Testis (tissue), 3 donors: Measurements from ENCODE around the gene HMCN2. TPM values are rescaled to one million over a fixed set of nuclear protein-coding genes. Genes with fewer than 3 reads are reported as not detected.

Experiments used
- DNase-seq: peaks from one replicate; pipeline ENCODE4 v3.0.0-alpha.2; 2019
- H3K27ac ChIP-seq, 2 donors: fragments of 200-600 bp; sonication (generic); one replicate each; pipeline ENCODE4 v1.5.1; 2019
- H3K27me3 ChIP-seq: fragments of 200-600 bp; sonication (generic); one replicate; pipeline ENCODE4 v1.5.1; 2019
- H3K36me3 ChIP-seq: fragments of 200-600 bp; sonication (generic); one replicate; pipeline ENCODE4 v1.5.1; 2017; ENCODE audit warnings: low read depth; ENCODE audit errors: missing control alignments
- H3K4me1 ChIP-seq: fragments of 200-600 bp; sonication (generic); one replicate; pipeline ENCODE4 v1.5.1; 2019
- H3K4me3 ChIP-seq, 2 donors: fragments of 200-600 bp; sonication (generic); one replicate each; pipeline ENCODE4 v1.5.1; 2017 to 2019
- H3K9me3 ChIP-seq: fragments of 200-600 bp; sonication (generic); one replicate; pipeline ENCODE4 v1.5.1; 2017
- POLR2A ChIP-seq: fragments of 450-650 bp; IDR thresholded peaks from one replicate; pipeline ENCODE4 v1.6.1; 2017; ENCODE audit warnings: antibody characterized with exemption, mild to moderate bottlenecking, moderate library complexity
- WGBS, 2 donors: methylation state at CpG; one replicate each; pipeline ENCODE4 v1.1.5; 2018; 5-methylcytosine and 5-hydroxymethylcytosine counted together
- intact Hi-C: fragments of 100-400 bp; cut with DNase I; formaldehyde crosslinking; loops from one replicate; pipeline ENCODE4 v1.15.1; 2023; ENCODE audit warnings: low total_unique reads
- polyA plus RNA-seq: library from polyadenylated mRNA; stranded (reverse); fragments of 350-450 nt; fragmentation: Illumina TruSeq; extraction: RNeasy Lipid Tissue Mini Kit (QIAGEN cat#74804); gene quantifications from one replicate; pipeline ENCODE4 v1.2.3, GENCODE V29; 2014; ENCODE audit warnings: low read depth, low replicate concordance; ENCODE audit not compliant: insufficient read depth
- total RNA-seq, 2 donors: library from RNA; depleted of rRNA; stranded (reverse); fragments of >200 nt; gene quantifications; one replicate each; pipeline ENCODE4 v1.2.3, GENCODE V29; 2016
- TF ChIP-seq, protein P1 (sequence below), 3 experiments: fragments of 450-650 bp in 2 of 3; fragments of 200-600 bp in 1 of 3; sonication (generic) in 1 of 3; IDR thresholded peaks; one replicate each; pipeline ENCODE4 v1.5.1; 2016 to 2019; ENCODE audit warnings: antibody characterized with exemption in 3 of 3, mild to moderate bottlenecking in 2 of 3, moderate library complexity in 1 of 3

HMCN2 gene
- total and polyA plus RNA-seq, 3 donors from 2014 or later, result 10.2 to 17.7 (median 15.5) TPM

DNA sequence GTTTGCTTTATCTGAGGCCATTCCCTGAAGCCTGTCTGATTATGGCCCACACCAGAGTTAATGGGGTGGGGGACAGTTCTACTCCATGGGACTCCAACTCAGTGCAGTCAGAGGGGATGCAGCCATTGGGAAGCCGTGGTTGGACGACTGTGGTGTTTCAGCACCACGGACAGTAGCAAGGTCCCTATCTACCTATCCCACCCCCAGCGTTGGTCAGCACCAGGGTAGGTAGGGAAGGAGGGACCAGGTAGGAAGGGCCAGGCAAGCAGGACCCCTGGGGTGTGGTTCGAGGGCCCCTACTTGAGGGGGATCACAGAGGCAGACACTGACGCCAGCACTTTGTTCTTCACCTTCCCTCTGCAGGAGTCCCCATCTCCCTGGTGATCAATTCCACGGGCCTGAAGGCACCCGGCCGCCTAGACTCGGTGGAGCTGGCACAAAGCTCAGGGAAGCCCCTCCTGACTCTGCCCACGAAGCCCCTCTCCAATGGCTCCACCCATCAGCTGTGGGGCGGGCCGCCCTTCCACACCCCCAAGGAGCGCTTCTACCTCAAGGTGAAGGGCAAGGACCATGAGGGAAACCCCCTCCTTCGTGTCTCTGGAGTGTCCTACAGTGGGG is 33.2 kb downstream of the HMCN2 start:
- no peak for DNase-seq
- H3K27me3 ChIP-seq, result no peaks in the 10 kb centered on the region
- H3K4me1 ChIP-seq, result no peaks in the 10 kb centered on the region
- TF ChIP-seq, protein P1, sequence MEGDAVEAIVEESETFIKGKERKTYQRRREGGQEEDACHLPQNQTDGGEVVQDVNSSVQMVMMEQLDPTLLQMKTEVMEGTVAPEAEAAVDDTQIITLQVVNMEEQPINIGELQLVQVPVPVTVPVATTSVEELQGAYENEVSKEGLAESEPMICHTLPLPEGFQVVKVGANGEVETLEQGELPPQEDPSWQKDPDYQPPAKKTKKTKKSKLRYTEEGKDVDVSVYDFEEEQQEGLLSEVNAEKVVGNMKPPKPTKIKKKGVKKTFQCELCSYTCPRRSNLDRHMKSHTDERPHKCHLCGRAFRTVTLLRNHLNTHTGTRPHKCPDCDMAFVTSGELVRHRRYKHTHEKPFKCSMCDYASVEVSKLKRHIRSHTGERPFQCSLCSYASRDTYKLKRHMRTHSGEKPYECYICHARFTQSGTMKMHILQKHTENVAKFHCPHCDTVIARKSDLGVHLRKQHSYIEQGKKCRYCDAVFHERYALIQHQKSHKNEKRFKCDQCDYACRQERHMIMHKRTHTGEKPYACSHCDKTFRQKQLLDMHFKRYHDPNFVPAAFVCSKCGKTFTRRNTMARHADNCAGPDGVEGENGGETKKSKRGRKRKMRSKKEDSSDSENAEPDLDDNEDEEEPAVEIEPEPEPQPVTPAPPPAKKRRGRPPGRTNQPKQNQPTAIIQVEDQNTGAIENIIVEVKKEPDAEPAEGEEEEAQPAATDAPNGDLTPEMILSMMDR (IDR thresholded peaks at IDR 0.05), result no peak
- no peak for TF ChIP-seq POLR2A
- WGBS, 2 donors, result 58 to 61% methylated on average over 8 to 15 of the region's 15 CpGs
- H3K9me3 ChIP-seq, result no peaks in the 10 kb centered on the region
- intact Hi-C loops, result no loop called here
- no peaks in the 10 kb centered on the region for H3K36me3 ChIP-seq
- no peak overlapping the region for H3K4me3 ChIP-seq
- H3K27ac ChIP-seq, result no peak overlapping the region

DNA sequence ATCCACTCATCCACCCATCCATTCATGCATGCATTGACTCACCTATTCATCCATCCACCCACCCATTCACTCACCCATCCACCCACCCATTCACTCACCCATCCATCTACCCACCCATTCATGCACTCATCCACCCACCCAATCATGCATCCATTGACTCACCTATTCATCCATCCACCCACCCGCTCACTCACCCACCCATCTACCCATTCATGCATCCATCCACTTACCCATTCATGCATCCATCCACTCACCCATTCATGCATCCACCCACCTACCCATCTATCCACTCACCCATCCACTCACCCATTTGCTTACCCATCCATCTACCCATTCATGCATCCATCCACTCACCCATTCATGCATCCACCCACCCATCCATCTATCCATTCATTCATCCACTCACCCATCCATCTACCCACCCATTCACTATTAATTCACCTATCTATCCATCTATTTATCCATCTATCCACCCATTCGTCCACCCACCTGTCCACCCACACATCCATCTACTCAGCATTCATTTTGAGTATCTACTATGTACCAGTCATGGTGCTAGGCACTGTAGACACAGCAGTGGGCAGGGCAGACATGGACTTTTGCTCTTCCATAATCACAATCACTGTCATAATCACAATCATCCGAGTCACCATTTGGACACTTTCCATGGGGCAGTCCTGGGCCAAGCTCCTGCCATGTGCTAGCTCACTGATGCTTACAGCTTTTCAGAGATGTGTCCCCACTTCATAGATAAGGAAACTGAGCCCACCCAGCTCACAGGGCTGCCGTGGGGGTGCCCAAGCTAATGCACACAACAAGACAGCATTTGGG is 34.4 kb downstream of the HMCN2 start:
- Histone ChIP-seq H3K4me3 (no peak overlapping the region), H3K4me1 (no peaks in the 10 kb centered on the region), H3K9me3 (no peaks in the 10 kb centered on the region), H3K36me3 (no peaks in the 10 kb centered on the region), H3K27ac (no peak overlapping the region), H3K27me3 (no peaks in the 10 kb centered on the region)
- DNase-seq, result no peak
- 83 to 88% methylated on average over 4 of the region's 4 CpGs for WGBS, 2 donors
- intact Hi-C loops, result no loop called here
- TF ChIP-seq POLR2A, result no peak

DNA sequence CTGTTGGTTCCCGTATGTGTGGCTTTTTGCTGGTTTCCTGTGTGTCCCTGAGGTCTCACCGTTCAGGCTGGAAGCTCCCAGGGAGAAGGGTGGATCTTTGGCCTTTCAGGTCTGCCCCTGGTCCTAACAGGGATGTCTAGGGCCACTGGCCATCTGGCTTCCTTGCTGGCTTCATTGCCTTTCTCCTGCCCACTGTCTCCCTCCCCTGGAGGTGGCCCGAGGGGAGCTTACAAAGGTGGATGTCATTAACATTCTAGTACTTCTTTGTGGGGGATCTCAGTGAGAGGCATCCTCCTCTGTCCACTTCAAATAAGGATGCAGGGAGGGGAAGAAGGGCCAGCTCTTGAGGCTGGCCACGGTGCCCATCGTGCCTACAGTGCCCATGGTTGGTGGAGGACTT is 35.2 kb downstream of the HMCN2 start:
- Histone ChIP-seq H3K9me3 (no peaks in the 10 kb centered on the region), H3K4me1 (no peaks in the 10 kb centered on the region), H3K27ac (no peak overlapping the region), H3K27me3 (no peaks in the 10 kb centered on the region), H3K36me3 (no peaks in the 10 kb centered on the region), H3K4me3 (no peak overlapping the region)
- no peak for TF ChIP-seq POLR2A
- TF ChIP-seq, protein P1 (IDR thresholded peaks at IDR 0.05), result no peak
- 78 to 80% methylated on average over 5 of the region's 5 CpGs for WGBS, 2 donors
- no peak for DNase-seq
- intact Hi-C loops, result no loop called here

DNA sequence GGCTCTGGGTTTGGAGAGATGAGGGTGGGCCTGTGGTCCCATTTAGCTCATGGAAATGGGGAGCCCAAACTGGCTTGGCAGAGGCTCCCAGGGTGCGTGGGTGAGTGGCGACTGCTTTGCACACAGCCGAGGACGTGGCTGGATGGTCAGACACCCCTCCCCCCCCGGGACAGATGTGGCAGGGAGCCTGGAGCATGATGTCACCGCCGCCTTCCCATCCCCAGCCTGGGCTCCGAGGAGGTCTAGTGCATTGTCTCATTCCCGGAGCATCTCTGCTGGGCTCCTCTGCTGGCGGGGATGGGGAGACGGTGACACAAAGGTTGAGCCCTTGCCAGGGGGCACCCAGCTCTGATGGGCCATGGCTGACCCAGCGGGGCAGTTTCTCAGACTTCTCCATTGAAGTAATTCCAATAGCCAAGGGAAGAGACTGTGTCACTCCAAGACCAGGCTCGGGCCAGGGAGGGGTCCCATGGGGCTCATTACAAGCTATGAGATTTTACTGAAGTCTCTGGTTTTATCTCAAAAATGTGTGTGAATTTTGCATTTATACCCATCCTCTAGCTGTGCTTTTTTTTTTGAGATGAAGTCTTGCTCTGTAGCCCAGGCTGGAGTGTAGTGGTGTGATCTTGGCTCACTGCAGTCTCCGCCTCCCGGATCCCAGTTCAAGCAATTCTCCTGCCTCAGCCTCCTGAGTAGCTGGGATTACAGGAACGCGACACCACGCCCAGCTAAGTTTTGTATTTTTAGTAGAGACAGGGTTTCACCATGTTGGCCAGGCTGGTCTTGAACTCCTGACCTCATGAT is 36.1 kb downstream of the HMCN2 start:
- no peaks in the 10 kb centered on the region for H3K4me1 ChIP-seq
- 65 to 76% methylated on average over 7 to 18 of the region's 18 CpGs for WGBS, 2 donors
- intact Hi-C loops, result no loop called here
- H3K36me3 ChIP-seq, result no peaks in the 10 kb centered on the region
- no peak overlapping the region for H3K4me3 ChIP-seq
- no peaks in the 10 kb centered on the region for H3K27me3 ChIP-seq
- no peaks in the 10 kb centered on the region for H3K9me3 ChIP-seq
- DNase-seq, result no peak
- no peak for TF ChIP-seq POLR2A
- TF ChIP-seq, protein P1 (IDR thresholded peaks at IDR 0.05), result no peak
- H3K27ac ChIP-seq, result no peak overlapping the region
